ENCODE measurements around the gene CXADR.

Gene CXADR

GRCh38 chr21:17539743-17540341 lies 27.0 kb downstream of the CXADR start:
- no peak for DNase-seq

GRCh38 chr21:17540530-17540929 lies 27.7 kb downstream of the CXADR start:
- no peak for DNase-seq

- DNase-seq: peak in 2 of 58 donors; percentile 16 to 20
Measured at GRCh38 chr21:17542371-17543011, 29.6 kb downstream of the CXADR start.

- no peak for DNase-seq
Measured at GRCh38 chr21:17545007-17545406, 32.2 kb downstream of the CXADR start.

- no peak for DNase-seq
Measured at GRCh38 chr21:17548262-17548661, 35.4 kb downstream of the CXADR start.

- DNase-seq: no peak
Measured at GRCh38 chr21:17550671-17551308, 37.9 kb downstream of the CXADR start.

GRCh38 chr21:17552410-17552809 lies 39.6 kb downstream of the CXADR start:
- no peak for DNase-seq

- no peak for DNase-seq
Measured at GRCh38 chr21:17554120-17554519, 41.3 kb downstream of the CXADR start.

- peak in 16 of 58 donors; percentile 11 to 66 (median 35) for DNase-seq
Measured at GRCh38 chr21:17554679-17555465, 42.0 kb downstream of the CXADR start.

GRCh38 chr21:17560377-17561025 lies 47.7 kb downstream of the CXADR start:
- DNase-seq: no peak

- no peak for DNase-seq
Measured at GRCh38 chr21:17570786-17571185, 57.9 kb downstream of the CXADR start.

GRCh38 chr21:17572431-17572830 lies 59.6 kb downstream of the CXADR start:
- DNase-seq: no peak

- DNase-seq: no peak
Measured at GRCh38 chr21:17575076-17575475, 62.2 kb downstream of the CXADR start.

GRCh38 chr21:17576080-17576835 lies 63.4 kb downstream of the CXADR start:
- no peak for DNase-seq

- no peak for DNase-seq
Measured at GRCh38 chr21:17577701-17578100, 64.9 kb downstream of the CXADR start.

GRCh38 chr21:17578162-17578561 lies 65.3 kb downstream of the CXADR start:
- no peak for DNase-seq

- no peak for DNase-seq
Measured at GRCh38 chr21:17578876-17579275, 66.0 kb downstream of the CXADR start.

GRCh38 chr21:17580319-17580718 lies 67.5 kb downstream of the CXADR start:
- DNase-seq: no peak

- no peak for DNase-seq
Measured at GRCh38 chr21:17583898-17584297, 71.1 kb downstream of the CXADR start.

GRCh38 chr21:17585875-17586450 lies 73.1 kb downstream of the CXADR start:
- peak in 2 of 58 donors; percentile 14 to 31 for DNase-seq

Measured in anterior cingulate cortex (tissue), 58 donors.